ENCODE measurements around the gene PRKCE.

The PRKCE gene

DNA sequence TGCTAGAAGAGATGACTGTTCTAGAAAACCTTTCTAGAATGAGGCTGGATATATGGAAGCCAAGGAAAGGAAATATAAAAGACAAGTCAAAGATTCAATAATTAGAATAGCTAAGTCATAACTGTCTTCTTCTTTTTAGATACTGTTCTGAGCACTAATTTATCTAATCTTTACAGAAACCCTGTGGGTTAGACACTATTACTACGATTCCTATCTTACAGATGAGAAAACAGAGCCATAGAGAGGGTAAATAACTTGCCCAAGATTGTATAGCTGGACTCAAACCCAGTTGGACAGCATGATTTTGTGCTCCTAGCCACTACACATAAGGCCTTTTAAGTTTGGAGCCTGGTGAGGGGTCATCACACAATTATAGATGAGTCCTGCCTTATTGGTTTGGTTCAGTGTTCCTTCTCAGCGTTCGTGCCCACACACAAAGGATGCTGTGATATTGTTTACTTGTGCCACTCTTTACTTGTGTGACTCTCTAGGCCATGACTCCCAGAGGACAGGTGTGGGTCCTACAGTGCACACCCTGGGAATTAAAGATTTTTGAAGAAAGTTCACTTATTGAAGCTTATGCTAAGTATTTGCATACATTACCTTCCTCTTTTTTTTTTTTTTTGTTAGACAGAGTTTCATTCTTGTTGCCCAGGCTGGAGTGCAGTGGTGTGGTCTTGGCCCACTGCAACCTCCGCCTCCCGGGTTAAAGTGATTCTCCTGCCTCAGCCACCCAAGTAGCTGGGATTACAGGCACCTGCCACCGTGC is 153.7 kb downstream of the PRKCE start:
- 97% methylated on average over 6 of the region's 6 CpGs for WGBS
- no peaks in the 10 kb centered on the region for H3K27me3 ChIP-seq (ENCODE audit: insufficient read depth, low read length)
- no peaks in the 10 kb centered on the region for H3K36me3 ChIP-seq (ENCODE audit: insufficient read depth, low read length)
- H3K4me3 ChIP-seq (ENCODE audit: low read length), result no peak overlapping the region
- no peak overlapping the region for H3K27ac ChIP-seq (ENCODE audit: low read depth, low read length)
- H3K9ac ChIP-seq (ENCODE audit: low read depth, low read length), result no peak overlapping the region
- no peaks in the 10 kb centered on the region for H3K9me3 ChIP-seq (ENCODE audit: insufficient read depth, low read depth, low read length)
- no peaks in the 10 kb centered on the region; the same call in 1 of the 2 replicates for H3K4me1 ChIP-seq (ENCODE audit: insufficient read depth, low read length)

GRCh38 chr2:45806563-45807358 is 155.3 kb downstream of the PRKCE start:
- Histone ChIP-seq H3K27ac (ENCODE audit: low read depth, low read length) (no peak overlapping the region), H3K9ac (ENCODE audit: low read depth, low read length) (no peak overlapping the region), H3K36me3 (ENCODE audit: insufficient read depth, low read length) (no peaks in the 10 kb centered on the region), H3K27me3 (ENCODE audit: insufficient read depth, low read length) (no peaks in the 10 kb centered on the region), H3K9me3 (ENCODE audit: insufficient read depth, low read depth, low read length) (no peaks in the 10 kb centered on the region), H3K4me3 (ENCODE audit: low read length) (no peak overlapping the region), H3K4me1 (ENCODE audit: insufficient read depth, low read length) (no peaks in the 10 kb centered on the region; the same call in 1 of the 2 replicates)
- 89% methylated on average over 8 of the region's 8 CpGs for WGBS

DNA sequence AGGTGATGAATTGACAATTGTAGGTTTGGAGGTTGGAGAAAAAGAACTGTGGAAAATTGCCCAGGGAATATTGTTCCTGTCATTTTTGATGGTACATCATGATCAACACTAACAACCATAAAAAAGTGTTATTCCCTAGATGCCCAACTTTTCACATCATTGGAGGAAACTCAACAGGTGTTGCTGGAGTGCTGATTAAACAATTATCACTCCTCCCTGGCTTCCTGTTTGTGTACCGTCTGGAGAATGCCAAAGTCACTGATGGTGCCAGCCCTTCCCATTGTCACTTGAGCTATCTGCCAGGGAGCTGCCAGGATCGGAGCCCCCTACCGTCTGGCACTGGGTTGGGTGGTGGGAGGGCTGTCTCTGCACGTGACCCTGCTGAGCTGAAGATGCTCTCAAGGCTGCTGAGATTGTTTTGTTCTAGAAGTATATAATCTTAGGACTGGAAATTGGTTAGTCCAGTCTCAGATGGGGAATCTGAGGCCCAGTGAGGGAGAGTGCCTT is 156.9 kb downstream of the PRKCE start:
- no peak overlapping the region for H3K27ac ChIP-seq (ENCODE audit: low read depth, low read length)
- no peaks in the 10 kb centered on the region for H3K9me3 ChIP-seq (ENCODE audit: insufficient read depth, low read depth, low read length)
- H3K9ac ChIP-seq (ENCODE audit: low read depth, low read length), result no peak overlapping the region
- H3K4me3 ChIP-seq (ENCODE audit: low read length), result no peak overlapping the region
- H3K36me3 ChIP-seq (ENCODE audit: insufficient read depth, low read length), result no peaks in the 10 kb centered on the region
- no peaks in the 10 kb centered on the region for H3K27me3 ChIP-seq (ENCODE audit: insufficient read depth, low read length)
- WGBS, result 86% methylated on average over 4 of the region's 4 CpGs
- H3K4me1 ChIP-seq (ENCODE audit: insufficient read depth, low read length), result peaks cover 9% of the 10 kb centered on the region

DNA sequence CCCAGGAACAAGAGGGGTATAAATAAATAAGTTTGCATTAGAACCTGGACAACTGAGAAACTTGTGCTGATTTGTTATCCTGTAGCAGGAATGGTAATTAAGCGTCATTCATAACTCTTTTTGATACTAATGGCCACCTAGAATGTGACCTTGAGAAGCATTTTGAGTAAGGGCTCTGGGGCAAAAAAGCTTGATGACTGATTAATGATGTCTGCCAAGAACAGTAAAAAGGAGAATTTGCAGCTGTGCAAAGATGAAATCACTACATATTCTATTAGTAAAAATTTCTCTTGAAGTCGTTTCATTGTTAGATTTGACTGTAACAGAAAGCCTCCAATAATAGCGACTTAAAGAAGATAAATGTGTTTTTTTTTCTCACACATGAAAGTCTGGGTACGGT is 157.7 kb downstream of the PRKCE start:
- no peaks in the 10 kb centered on the region for H3K9me3 ChIP-seq (ENCODE audit: insufficient read depth, low read depth, low read length)

DNA sequence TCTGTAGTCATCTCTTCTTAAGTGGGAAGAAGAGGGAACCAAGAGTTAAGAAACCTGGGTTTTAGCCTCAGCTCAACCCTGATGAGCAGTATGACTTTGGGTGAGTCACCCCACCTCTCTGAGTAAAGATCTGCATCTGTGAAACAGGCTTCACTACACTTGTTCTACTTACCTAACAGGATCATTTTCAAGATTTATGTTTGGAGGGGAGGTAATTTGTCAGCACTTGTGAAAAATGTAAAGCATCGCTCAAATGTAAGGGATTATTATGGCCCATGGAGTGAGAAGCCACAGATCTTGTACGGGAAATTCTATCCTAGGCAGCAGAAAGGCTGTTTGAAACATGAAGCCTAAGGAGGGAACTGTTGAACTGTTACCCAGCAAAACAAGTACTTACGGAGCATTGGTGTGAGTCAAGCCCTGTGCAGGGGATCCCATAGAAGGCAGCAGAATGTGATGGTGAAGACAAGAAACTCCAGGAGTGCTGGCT is 160.6 kb downstream of the PRKCE start:
- H3K9me3 ChIP-seq (ENCODE audit: insufficient read depth, low read depth, low read length), result no peaks in the 10 kb centered on the region
- whole genome bisulfite sequencing, result 87% methylated on average over 3 of the region's 3 CpGs
- H3K27ac ChIP-seq (ENCODE audit: low read depth, low read length), result no peak overlapping the region

More for the DNA sequence above, 157.7 kb downstream of the PRKCE start:
- H3K36me3 ChIP-seq (ENCODE audit: insufficient read depth, low read length), result no peaks in the 10 kb centered on the region
- no peak overlapping the region for H3K9ac ChIP-seq (ENCODE audit: low read depth, low read length)
- WGBS, result 96% methylated on average over 4 of the region's 4 CpGs
- no peaks in the 10 kb centered on the region for H3K27me3 ChIP-seq (ENCODE audit: insufficient read depth, low read length)
- H3K27ac ChIP-seq (ENCODE audit: low read depth, low read length), result no peak overlapping the region
- H3K4me3 ChIP-seq (ENCODE audit: low read length), result no peak overlapping the region
- peaks cover 9% of the 10 kb centered on the region for H3K4me1 ChIP-seq (ENCODE audit: insufficient read depth, low read length)

DNA sequence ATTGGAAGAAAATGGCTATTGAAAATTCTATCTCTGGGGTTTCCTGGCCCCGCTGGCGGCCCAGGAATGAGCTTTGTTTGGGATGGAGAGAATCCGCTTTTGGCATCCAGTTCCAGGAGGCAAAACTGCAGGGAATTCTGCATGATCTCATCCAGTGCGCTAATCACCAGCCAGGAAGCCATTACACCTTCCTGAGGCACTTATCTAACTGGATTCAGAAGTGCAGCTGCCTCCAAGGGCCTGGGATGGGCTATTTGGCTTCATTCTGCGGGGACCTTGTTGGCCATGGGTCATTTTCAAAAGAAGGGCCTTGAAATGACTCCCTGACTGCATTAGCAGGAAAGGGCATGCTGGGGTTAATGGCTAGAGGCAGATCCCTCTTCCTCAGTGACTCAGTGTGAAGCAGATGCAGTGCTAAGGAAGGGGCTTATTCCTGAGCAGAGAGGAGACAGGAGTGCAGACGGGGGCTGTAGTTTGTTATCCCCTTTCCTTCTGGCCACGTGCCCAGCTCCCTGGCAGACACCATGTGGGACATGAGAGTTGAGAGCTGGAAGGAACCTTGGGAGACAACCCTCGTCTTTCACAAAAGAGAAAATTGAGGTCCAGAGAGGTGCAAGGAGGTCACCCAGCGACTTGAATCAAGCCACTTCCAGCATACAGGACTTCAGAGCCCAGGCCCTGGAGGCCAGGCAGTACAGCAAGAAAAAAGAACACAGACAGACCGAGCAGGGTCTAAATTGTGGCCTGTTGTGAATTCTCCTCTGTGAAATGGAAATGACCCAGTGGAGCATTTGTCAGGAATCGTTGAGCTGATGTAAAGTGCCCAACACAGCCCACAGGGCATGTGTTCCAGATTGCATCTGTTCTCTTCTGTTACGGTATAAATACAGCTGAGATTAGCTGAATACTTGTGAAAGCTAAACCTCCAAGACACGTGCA is 161.8 kb downstream of the PRKCE start:
- Histone ChIP-seq H3K27ac (ENCODE audit: low read depth, low read length) (no peak overlapping the region), H3K27me3 (ENCODE audit: insufficient read depth, low read length) (no peaks in the 10 kb centered on the region), H3K9ac (ENCODE audit: low read depth, low read length) (no peak overlapping the region), H3K9me3 (ENCODE audit: insufficient read depth, low read depth, low read length) (no peaks in the 10 kb centered on the region), H3K4me3 (ENCODE audit: low read length) (no peak overlapping the region), H3K4me1 (ENCODE audit: insufficient read depth, low read length) (peaks cover 14% of the 10 kb centered on the region), H3K36me3 (ENCODE audit: insufficient read depth, low read length) (no peaks in the 10 kb centered on the region)
- WGBS, result 85% methylated on average over 12 of the region's 13 CpGs

More for the DNA sequence above, 160.6 kb downstream of the PRKCE start:
- Histone ChIP-seq H3K9ac (ENCODE audit: low read depth, low read length) (no peak overlapping the region), H3K27me3 (ENCODE audit: insufficient read depth, low read length) (no peaks in the 10 kb centered on the region), H3K4me3 (ENCODE audit: low read length) (no peak overlapping the region), H3K4me1 (ENCODE audit: insufficient read depth, low read length) (peaks cover 14% of the 10 kb centered on the region), H3K36me3 (ENCODE audit: insufficient read depth, low read length) (no peaks in the 10 kb centered on the region)

DNA sequence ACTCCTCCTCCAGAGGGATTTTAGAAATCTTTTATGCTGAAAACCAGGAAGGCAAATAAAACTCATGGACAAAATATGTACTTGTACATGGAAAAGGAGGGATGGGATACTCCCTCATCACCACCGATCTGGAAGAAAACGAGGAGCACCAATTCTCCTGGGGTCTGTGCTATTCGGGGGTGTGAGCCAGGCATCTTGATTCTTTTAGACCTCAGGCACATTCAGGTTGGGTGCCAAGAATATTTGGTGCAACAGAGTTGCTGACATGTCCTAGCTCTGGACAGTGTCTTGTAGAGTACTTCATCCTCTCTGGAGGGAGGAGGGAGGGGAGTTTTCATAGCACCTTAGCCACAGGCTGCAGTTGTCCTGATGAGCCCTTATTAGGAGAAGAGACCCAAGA is 163.0 kb downstream of the PRKCE start:
- no peak overlapping the region for H3K9ac ChIP-seq (ENCODE audit: low read depth, low read length)
- H3K4me3 ChIP-seq (ENCODE audit: low read length), result no peak overlapping the region
- H3K4me1 ChIP-seq (ENCODE audit: insufficient read depth, low read length), result peaks cover 14% of the 10 kb centered on the region
- no peaks in the 10 kb centered on the region for H3K27me3 ChIP-seq (ENCODE audit: insufficient read depth, low read length)
- no peaks in the 10 kb centered on the region for H3K36me3 ChIP-seq (ENCODE audit: insufficient read depth, low read length)
- H3K9me3 ChIP-seq (ENCODE audit: insufficient read depth, low read depth, low read length), result no peaks in the 10 kb centered on the region
- WGBS, result 94% methylated on average over 3 of the region's 3 CpGs
- no peak overlapping the region for H3K27ac ChIP-seq (ENCODE audit: low read depth, low read length)

DNA sequence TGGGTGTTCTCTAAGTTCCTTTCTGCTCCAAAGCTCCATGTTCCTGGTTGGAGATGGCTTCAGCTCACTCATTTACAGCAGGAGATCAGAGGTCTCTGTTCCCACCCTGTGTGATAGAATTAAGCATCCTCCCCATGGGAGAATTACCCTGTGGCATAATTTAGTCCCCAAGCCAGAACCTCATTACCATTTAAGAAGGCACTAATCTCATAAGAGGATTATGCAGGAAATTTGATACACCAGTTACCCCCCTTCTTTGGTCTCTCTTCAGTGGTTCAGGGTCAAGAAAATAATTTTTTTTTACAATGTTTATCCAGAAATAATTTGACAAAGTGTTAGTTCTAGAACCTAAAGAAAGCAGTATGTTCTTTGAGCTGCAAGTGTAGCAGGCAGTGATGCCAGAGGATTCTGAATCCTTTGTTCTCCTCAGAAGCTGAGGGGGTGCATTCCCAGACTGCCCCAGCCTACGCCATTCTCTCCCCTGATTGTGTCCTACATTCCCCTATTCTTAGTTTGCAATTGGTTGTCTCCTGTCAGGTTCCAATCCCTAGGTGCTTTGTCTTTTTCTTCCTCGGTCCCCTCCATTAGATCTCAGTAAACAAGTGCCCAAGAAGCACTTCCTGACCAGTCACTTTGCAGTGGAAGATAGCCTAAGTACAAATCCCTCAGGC is 163.6 kb downstream of the PRKCE start:
- peaks cover 14% of the 10 kb centered on the region for H3K4me1 ChIP-seq (ENCODE audit: insufficient read depth, low read length)
- H3K27me3 ChIP-seq (ENCODE audit: insufficient read depth, low read length), result no peaks in the 10 kb centered on the region
- H3K9me3 ChIP-seq (ENCODE audit: insufficient read depth, low read depth, low read length), result no peaks in the 10 kb centered on the region
- no peak overlapping the region for H3K27ac ChIP-seq (ENCODE audit: low read depth, low read length)
- no peaks in the 10 kb centered on the region for H3K36me3 ChIP-seq (ENCODE audit: insufficient read depth, low read length)
- no peak overlapping the region for H3K9ac ChIP-seq (ENCODE audit: low read depth, low read length)
- WGBS, result 60% methylated on average over 2 of the region's 2 CpGs
- no peak overlapping the region for H3K4me3 ChIP-seq (ENCODE audit: low read length)

- Histone ChIP-seq H3K4me3 (ENCODE audit: low read length) (no peak overlapping the region), H3K27ac (ENCODE audit: low read depth, low read length) (no peak overlapping the region)
These were observed 164.8 kb downstream of the PRKCE start for GRCh38 chr2:45816272-45816671.

GRCh38 chr2:45818591-45818990 is 167.1 kb downstream of the PRKCE start:
- Histone ChIP-seq H3K9ac (ENCODE audit: low read depth, low read length) (no peak overlapping the region), H3K4me1 (ENCODE audit: insufficient read depth, low read length) (0 out of 2 replicates have a peak, but pooled peaks cover 5% of the 10 kb centered on the region), H3K4me3 (ENCODE audit: low read length) (no peak overlapping the region), H3K36me3 (ENCODE audit: insufficient read depth, low read length) (no peaks in the 10 kb centered on the region), H3K27me3 (ENCODE audit: insufficient read depth, low read length) (no peaks in the 10 kb centered on the region), H3K27ac (ENCODE audit: low read depth, low read length) (no peak overlapping the region), H3K9me3 (ENCODE audit: insufficient read depth, low read depth, low read length) (no peaks in the 10 kb centered on the region)
- 81% methylated on average over 5 of the region's 5 CpGs for WGBS

More at GRCh38 chr2:45816272-45816671, 164.8 kb downstream of the PRKCE start:
- H3K4me1 ChIP-seq (ENCODE audit: insufficient read depth, low read length), result peaks cover 14% of the 10 kb centered on the region
- H3K9me3 ChIP-seq (ENCODE audit: insufficient read depth, low read depth, low read length), result no peaks in the 10 kb centered on the region
- no peaks in the 10 kb centered on the region for H3K36me3 ChIP-seq (ENCODE audit: insufficient read depth, low read length)
- 100% methylated on average over 2 of the region's 2 CpGs for WGBS
- no peaks in the 10 kb centered on the region for H3K27me3 ChIP-seq (ENCODE audit: insufficient read depth, low read length)
- no peak overlapping the region for H3K9ac ChIP-seq (ENCODE audit: low read depth, low read length)

Data from HUES64 (cell line).